Thoracic aorta (tissue), 2 donors: ENCODE data around the gene SPATS2L. TPM values are rescaled to one million over a fixed set of nuclear protein-coding genes. Genes with fewer than 3 reads are reported as not detected.

Source experiments
- ATAC-seq: fragments of 150-250 bp; one replicate; pipeline ENCODE4 v1.8.0; 2017; ENCODE audit warnings: low read depth; ENCODE audit not compliant: insufficient number of reproducible peaks, low FRiP score
- DNase-seq: peaks from one replicate; pipeline ENCODE4 v3.0.0-alpha.2; 2020; ENCODE audit warnings: low spot score
- H3K27ac ChIP-seq, 2 donors: fragments of 200-600 bp; sonication (generic); 1 replicate in 1 of 2; 2 replicates in 1 of 2; pipeline ENCODE4 v1.5.1; 2016; ENCODE audit warnings: mild to moderate bottlenecking in 2 of 2, moderate library complexity in 2 of 2
- H3K27me3 ChIP-seq: fragments of 200-600 bp; sonication (generic); replicated peaks from 2 replicates; pipeline ENCODE4 v1.6.0; 2016; ENCODE audit warnings: mild to moderate bottlenecking; ENCODE audit not compliant: insufficient read depth
- H3K36me3 ChIP-seq: fragments of 200-600 bp; sonication (generic); one replicate; pipeline ENCODE4 v1.5.1; 2016
- H3K4me1 ChIP-seq, 2 donors: fragments of 200-600 bp; sonication (generic); 1 replicate in 1 of 2; 2 replicates in 1 of 2; pipeline versions ENCODE4 v1.5.1 to v1.6.0; 2016; ENCODE audit warnings: low read depth in 2 of 2, mild to moderate bottlenecking in 1 of 2; ENCODE audit not compliant: control insufficient read depth in 1 of 2
- H3K4me3 ChIP-seq: fragments of 200-600 bp; sonication (generic); 2 replicates; pipeline ENCODE4 v1.5.1; 2016; ENCODE audit warnings: mild to moderate bottlenecking
- H3K9me3 ChIP-seq: fragments of 200-600 bp; sonication (generic); 2 replicates; pipeline ENCODE4 v1.5.1; 2016
- total RNA-seq, 2 donors: library from RNA; depleted of rRNA; stranded (reverse); fragments of >200 nt; gene quantifications; one replicate each; pipeline versions ENCODE4 v1.1.0 to v1.2.3, GENCODE V29; 2016
- TF ChIP-seq, protein P1 (sequence below): fragments of 200-600 bp; sonication (generic); IDR thresholded peaks from one replicate; pipeline ENCODE4 v1.5.1; 2019; ENCODE audit warnings: antibody characterized with exemption

The SPATS2L gene
- total RNA-seq, 2 donors from 2014 or later, result 47.7 to 90.3 TPM

DNA sequence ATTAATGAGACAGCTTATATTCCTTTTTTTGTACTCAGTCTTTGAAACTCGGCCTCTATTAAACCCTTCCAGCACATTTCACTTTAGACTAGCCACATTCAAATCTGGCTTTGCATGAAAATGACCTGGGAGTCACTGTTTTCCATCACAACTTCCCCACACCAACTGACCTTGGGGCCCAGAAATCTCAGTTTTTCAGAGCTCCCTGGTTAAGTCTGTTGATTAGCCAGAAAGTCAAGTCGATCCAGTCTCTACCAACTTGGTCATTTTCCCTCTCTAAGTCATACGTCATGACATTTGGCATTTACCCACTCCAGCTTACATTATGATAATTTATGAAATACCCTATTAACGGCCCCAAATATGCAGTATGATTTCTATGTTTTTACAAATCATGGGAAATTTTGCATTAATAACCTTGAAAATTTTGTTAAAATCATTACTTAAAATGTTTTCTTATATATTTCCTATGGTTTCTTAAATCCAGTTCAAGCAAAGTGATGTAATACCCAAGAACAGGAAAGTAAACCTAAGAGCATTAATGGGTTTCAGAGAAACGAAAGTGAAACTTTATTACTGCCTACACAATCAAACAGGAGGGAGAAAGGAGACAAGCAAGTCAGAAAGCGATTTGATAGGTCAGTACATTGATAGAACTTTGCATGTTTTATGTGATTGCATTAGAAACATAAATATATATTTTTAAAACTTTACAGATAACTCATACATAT lies 77.1 kb downstream of the SPATS2L start:
- ATAC-seq, result no peak
- Histone ChIP-seq H3K27ac (peak overlapping the region in 1 of 2 donors; percentile 19), H3K4me1 (peaks cover 15 to 45% of the 10 kb centered on the region in 2 donors)

DNA sequence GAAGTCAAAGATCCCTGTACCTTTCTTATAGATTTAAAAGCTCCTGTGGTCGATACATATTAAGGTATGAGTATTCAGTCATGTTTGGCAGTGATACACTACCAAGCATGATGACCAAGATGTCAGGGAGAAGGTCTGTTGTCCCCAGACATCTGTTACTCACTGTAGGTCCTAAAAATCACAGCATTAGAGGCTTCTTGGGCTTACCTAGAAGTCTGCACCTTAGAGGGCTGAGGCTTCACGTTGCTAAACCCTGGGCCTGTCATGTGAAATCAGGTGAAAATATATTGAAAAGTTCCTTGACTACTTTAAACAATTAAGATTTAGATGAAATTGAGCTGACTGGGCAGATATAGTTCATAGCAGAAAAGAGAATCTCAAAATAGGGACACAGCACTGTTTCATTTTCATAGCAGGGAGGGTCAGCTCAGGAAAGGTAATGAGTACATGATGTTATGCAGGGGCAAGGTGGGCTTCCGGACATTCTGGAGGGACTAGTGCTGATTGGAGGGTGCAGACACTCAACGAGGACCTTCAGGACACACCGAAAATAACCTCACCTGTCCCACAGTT lies 78.7 kb downstream of the SPATS2L start:
- ATAC-seq (no peak), DNase-seq (no peak)
- peaks cover 9% of the 10 kb centered on the region for H3K36me3 ChIP-seq
- no peak overlapping the region for H3K27ac ChIP-seq
- no peaks in the 10 kb centered on the region for H3K27me3 ChIP-seq
- H3K4me1 ChIP-seq, result peaks cover 4 to 29% of the 10 kb centered on the region in 2 donors
- TF ChIP-seq, protein P1, sequence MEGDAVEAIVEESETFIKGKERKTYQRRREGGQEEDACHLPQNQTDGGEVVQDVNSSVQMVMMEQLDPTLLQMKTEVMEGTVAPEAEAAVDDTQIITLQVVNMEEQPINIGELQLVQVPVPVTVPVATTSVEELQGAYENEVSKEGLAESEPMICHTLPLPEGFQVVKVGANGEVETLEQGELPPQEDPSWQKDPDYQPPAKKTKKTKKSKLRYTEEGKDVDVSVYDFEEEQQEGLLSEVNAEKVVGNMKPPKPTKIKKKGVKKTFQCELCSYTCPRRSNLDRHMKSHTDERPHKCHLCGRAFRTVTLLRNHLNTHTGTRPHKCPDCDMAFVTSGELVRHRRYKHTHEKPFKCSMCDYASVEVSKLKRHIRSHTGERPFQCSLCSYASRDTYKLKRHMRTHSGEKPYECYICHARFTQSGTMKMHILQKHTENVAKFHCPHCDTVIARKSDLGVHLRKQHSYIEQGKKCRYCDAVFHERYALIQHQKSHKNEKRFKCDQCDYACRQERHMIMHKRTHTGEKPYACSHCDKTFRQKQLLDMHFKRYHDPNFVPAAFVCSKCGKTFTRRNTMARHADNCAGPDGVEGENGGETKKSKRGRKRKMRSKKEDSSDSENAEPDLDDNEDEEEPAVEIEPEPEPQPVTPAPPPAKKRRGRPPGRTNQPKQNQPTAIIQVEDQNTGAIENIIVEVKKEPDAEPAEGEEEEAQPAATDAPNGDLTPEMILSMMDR, result no peak
- H3K4me3 ChIP-seq, result no peak overlapping the region
- H3K9me3 ChIP-seq, result no peaks in the 10 kb centered on the region

More for the DNA sequence above, 77.1 kb downstream of the SPATS2L start:
- Histone ChIP-seq H3K4me3 (peak overlapping the region; percentile 60), H3K27me3 (no peaks in the 10 kb centered on the region), H3K36me3 (no peaks in the 10 kb centered on the region), H3K9me3 (no peaks in the 10 kb centered on the region)
- DNase-seq, result no peak
- TF ChIP-seq, protein P1, result no peak

DNA sequence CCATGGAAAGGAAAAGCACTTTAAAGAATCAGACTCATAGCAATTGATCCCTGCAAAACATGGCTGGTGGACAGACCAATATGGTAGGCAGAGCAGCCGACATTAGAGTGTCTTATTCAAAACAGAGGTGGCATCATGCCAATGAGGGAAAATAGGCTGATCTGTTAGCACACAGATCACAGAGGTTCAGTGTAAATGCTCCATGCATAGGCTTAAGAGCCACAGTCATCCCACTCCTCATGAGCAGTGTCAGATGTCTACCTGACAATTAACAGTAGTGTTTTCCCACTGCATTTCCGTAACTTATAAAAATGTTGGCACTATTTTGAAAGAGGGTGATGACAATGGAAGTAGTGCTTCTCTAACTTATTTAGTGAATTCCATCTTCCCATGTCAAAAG lies 86.7 kb downstream of the SPATS2L start:
- H3K36me3 ChIP-seq, result peaks cover 11% of the 10 kb centered on the region
- H3K9me3 ChIP-seq, result no peaks in the 10 kb centered on the region
- no peaks in the 10 kb centered on the region for H3K27me3 ChIP-seq
- H3K4me1 ChIP-seq, result no peaks in the 10 kb centered on the region
- no peak overlapping the region for H3K4me3 ChIP-seq
- no peak for DNase-seq
- TF ChIP-seq, protein P1, result no peak
- no peak for ATAC-seq
- no peak overlapping the region for H3K27ac ChIP-seq

GRCh38 chr2:200394045-200394444 lies 87.6 kb downstream of the SPATS2L start:
- Histone ChIP-seq H3K36me3 (peaks cover 11% of the 10 kb centered on the region), H3K27ac (no peak overlapping the region), H3K4me3 (no peak overlapping the region), H3K27me3 (no peaks in the 10 kb centered on the region), H3K4me1 (no peaks in the 10 kb centered on the region), H3K9me3 (no peaks in the 10 kb centered on the region)
- no peak for DNase-seq
- TF ChIP-seq, protein P1, result no peak
- no peak for ATAC-seq

GRCh38 chr2:200396781-200397242 lies 90.3 kb downstream of the SPATS2L start:
- no peak for DNase-seq
- H3K4me3 ChIP-seq, result no peak overlapping the region
- H3K36me3 ChIP-seq, result no peaks in the 10 kb centered on the region
- no peaks in the 10 kb centered on the region for H3K9me3 ChIP-seq
- no peaks in the 10 kb centered on the region for H3K27me3 ChIP-seq
- ATAC-seq, result no peak
- H3K4me1 ChIP-seq, result no peaks in the 10 kb centered on the region
- TF ChIP-seq, protein P1, result no peak
- no peak overlapping the region for H3K27ac ChIP-seq
